Panc1 (cell line): ENCODE measurements around the gene NOX3. TPM values are rescaled to one million over a fixed set of nuclear protein-coding genes. Genes with fewer than 3 reads are reported as not detected.

Source experiments
- ATAC-seq: fragments of 200-7000 bp; cut with Tn5 transposase; 2 replicates; pipeline ENCODE4 v1.9.1; 2020; ENCODE audit warnings: mild to moderate bottlenecking, moderate library complexity
- BruUV-seq: library from RNA; stranded (reverse); fragments of 400-500 nt; replicated peaks from 2 replicates; lab custom pipeline; 2021; lab: Mats Ljungman, UMichigan
- CTCF ChIA-PET: fragments of 300-600 bp; sonication (Branson Sonifier 250); formaldehyde crosslinking; loops from one replicate; lab custom pipeline; 2022; ENCODE audit warnings: antibody characterized with exemption; lab: Charles Lee
- POLR2A ChIA-PET: fragments of 300-600 bp; sonication (Branson Sonifier 250); formaldehyde crosslinking; loops from one replicate; lab custom pipeline; 2022; ENCODE audit warnings: antibody characterized with exemption; lab: Charles Lee
- DNase-seq: peaks from one replicate; pipeline ENCODE4 v3.0.0-alpha.2; 2010; ENCODE audit warnings: low read depth, low spot score
- H3K27ac ChIP-seq: 2 replicates; pipeline ENCODE4 v1.5.1; 2011; ENCODE audit warnings: mild to moderate bottlenecking, low read length, inconsistent platforms
- H3K27me3 ChIP-seq: fragments of 200-500 bp; sonication (Bioruptor generic); 2 replicates; pipeline ENCODE4 v1.6.0; 2014; ENCODE audit warnings: low read length, inconsistent platforms; ENCODE audit not compliant: control insufficient read depth, insufficient read depth
- H3K36me3 ChIP-seq: fragments of 200-500 bp; sonication (Bioruptor generic); 2 replicates; pipeline ENCODE4 v1.5.1; 2014; ENCODE audit warnings: inconsistent platforms, mild to moderate bottlenecking, low read length, moderate library complexity; ENCODE audit not compliant: control insufficient read depth, insufficient read depth
- H3K4me1 ChIP-seq: 2 replicates; pipeline ENCODE4 v1.5.1; 2011; ENCODE audit warnings: inconsistent platforms, mild to moderate bottlenecking, low read length, moderate library complexity; ENCODE audit not compliant: control insufficient read depth, insufficient read depth
- H3K4me3 ChIP-seq, 2 experiments: 2 replicates each; pipeline ENCODE4 v1.5.1; 2011 to 2012; ENCODE audit warnings: low read depth in 2 of 2, low read length in 2 of 2, mild to moderate bottlenecking in 2 of 2, inconsistent platforms in 1 of 2, moderate library complexity in 1 of 2
- H3K9me3 ChIP-seq: fragments of 200-500 bp; sonication (Bioruptor generic); 2 replicates; pipeline ENCODE4 v1.5.1; 2014; ENCODE audit warnings: low read depth, mild to moderate bottlenecking, inconsistent platforms, low read length, moderate library complexity; ENCODE audit not compliant: control insufficient read depth, insufficient read depth
- POLR2AphosphoS5 ChIP-seq: IDR thresholded peaks from 2 replicates; pipeline ENCODE4 v1.6.1; 2012; ENCODE audit warnings: mild to moderate bottlenecking, low read depth, low read length, moderate library complexity
- SIN3A ChIP-seq: IDR thresholded peaks from 2 replicates; pipeline ENCODE4 v1.6.1; 2012; ENCODE audit warnings: low read depth, mild to moderate bottlenecking, low read length, moderate library complexity, borderline replicate concordance; ENCODE audit not compliant: insufficient read depth
- TCF7L2 ChIP-seq: IDR thresholded peaks from 2 replicates; pipeline ENCODE4 v1.6.1; 2011; ENCODE audit warnings: mild to moderate bottlenecking, low read depth, low read length, inconsistent platforms
- in situ Hi-C: cut with HindIII; loops from 2 replicates; pipeline ENCODE4 v1.10.0; 2016; ENCODE audit warnings: low sequenced_read_pairs, low pct_unique_long_range_greater_than_20kb
- intact Hi-C: fragments of 100-400 bp; cut with micrococcal nuclease; formaldehyde crosslinking; loops from one replicate; pipeline ENCODE4 v1.10.0; 2022; ENCODE audit not compliant: unreplicated experiment
- total RNA-seq: library from RNA; stranded (reverse); gene quantifications from one replicate; pipeline ENCODE4 v1.2.1, GENCODE V29; 2021; ENCODE audit not compliant: unreplicated experiment
- TF ChIP-seq, protein P1 (sequence below): fragments of 450-650 bp; IDR thresholded peaks from 2 replicates; pipeline ENCODE4 v1.5.1; 2017; ENCODE audit warnings: mild to moderate bottlenecking
- TF ChIP-seq, protein P2 (sequence below), 2 experiments: IDR thresholded peaks; 2 replicates each; pipeline ENCODE4 v1.6.1; 2011 to 2012; ENCODE audit warnings: low read depth in 2 of 2, control low read depth in 1 of 2, low read length in 1 of 2, mild to moderate bottlenecking in 1 of 2, moderate library complexity in 1 of 2; ENCODE audit not compliant: insufficient read depth in 1 of 2

NOX3 gene
- total RNA-seq, 1 experiment from 2014 or later: not detected

GRCh38 chr6:155495011-155495768 lies 39.6 kb upstream of the NOX3 start:
- H3K27ac ChIP-seq: no peak overlapping the region
- intact Hi-C loops: no loop called here
- no peaks in the 10 kb centered on the region for H3K27me3 ChIP-seq
- H3K4me1 ChIP-seq: peaks cover 5% of the 10 kb centered on the region; the same call in 1 of the 2 replicates
- no peaks in the 10 kb centered on the region for H3K36me3 ChIP-seq
- peaks cover 12% of the 10 kb centered on the region; the same call in 1 of the 2 replicates for H3K9me3 ChIP-seq
- BruUV-seq: no TSS peak
- ChIA-PET POLR2A (interaction anchor here (0.6 kb wide), 1 partner anchor 47 kb away, joined by 3 read pairs; no protein-coding TSS in a partner anchor), CTCF (no interaction called here)
- ATAC-seq (no peak), DNase-seq (no peak)
- H3K4me3 ChIP-seq: no peak overlapping the region
- in situ Hi-C loops: no loop called here
- no peak for TF ChIP-seq POLR2AphosphoS5
- TF ChIP-seq, protein P1, sequence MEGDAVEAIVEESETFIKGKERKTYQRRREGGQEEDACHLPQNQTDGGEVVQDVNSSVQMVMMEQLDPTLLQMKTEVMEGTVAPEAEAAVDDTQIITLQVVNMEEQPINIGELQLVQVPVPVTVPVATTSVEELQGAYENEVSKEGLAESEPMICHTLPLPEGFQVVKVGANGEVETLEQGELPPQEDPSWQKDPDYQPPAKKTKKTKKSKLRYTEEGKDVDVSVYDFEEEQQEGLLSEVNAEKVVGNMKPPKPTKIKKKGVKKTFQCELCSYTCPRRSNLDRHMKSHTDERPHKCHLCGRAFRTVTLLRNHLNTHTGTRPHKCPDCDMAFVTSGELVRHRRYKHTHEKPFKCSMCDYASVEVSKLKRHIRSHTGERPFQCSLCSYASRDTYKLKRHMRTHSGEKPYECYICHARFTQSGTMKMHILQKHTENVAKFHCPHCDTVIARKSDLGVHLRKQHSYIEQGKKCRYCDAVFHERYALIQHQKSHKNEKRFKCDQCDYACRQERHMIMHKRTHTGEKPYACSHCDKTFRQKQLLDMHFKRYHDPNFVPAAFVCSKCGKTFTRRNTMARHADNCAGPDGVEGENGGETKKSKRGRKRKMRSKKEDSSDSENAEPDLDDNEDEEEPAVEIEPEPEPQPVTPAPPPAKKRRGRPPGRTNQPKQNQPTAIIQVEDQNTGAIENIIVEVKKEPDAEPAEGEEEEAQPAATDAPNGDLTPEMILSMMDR: peak; percentile 25; the same call in 1 of the 2 replicates
- no peak for TF ChIP-seq TCF7L2

- peak; percentile 98 for ATAC-seq
- intact Hi-C loops: no loop called here
Observed at GRCh38 chr6:155493694-155494143, 38.1 kb upstream of the NOX3 start.

More at GRCh38 chr6:155493694-155494143, 38.1 kb upstream of the NOX3 start:
- H3K9me3 ChIP-seq: peaks cover 12% of the 10 kb centered on the region; the same call in 1 of the 2 replicates
- peaks cover 5% of the 10 kb centered on the region; the same call in 1 of the 2 replicates for H3K4me1 ChIP-seq
- H3K4me3 ChIP-seq: no peak overlapping the region
- no peaks in the 10 kb centered on the region for H3K27me3 ChIP-seq
- in situ Hi-C loops: no loop called here
- peak overlapping the region; percentile 49; the same call in 1 of the 2 replicates for H3K27ac ChIP-seq
- DNase-seq: peak; percentile 89
- TF ChIP-seq, protein P1: no peak
- TF ChIP-seq, protein P2, sequence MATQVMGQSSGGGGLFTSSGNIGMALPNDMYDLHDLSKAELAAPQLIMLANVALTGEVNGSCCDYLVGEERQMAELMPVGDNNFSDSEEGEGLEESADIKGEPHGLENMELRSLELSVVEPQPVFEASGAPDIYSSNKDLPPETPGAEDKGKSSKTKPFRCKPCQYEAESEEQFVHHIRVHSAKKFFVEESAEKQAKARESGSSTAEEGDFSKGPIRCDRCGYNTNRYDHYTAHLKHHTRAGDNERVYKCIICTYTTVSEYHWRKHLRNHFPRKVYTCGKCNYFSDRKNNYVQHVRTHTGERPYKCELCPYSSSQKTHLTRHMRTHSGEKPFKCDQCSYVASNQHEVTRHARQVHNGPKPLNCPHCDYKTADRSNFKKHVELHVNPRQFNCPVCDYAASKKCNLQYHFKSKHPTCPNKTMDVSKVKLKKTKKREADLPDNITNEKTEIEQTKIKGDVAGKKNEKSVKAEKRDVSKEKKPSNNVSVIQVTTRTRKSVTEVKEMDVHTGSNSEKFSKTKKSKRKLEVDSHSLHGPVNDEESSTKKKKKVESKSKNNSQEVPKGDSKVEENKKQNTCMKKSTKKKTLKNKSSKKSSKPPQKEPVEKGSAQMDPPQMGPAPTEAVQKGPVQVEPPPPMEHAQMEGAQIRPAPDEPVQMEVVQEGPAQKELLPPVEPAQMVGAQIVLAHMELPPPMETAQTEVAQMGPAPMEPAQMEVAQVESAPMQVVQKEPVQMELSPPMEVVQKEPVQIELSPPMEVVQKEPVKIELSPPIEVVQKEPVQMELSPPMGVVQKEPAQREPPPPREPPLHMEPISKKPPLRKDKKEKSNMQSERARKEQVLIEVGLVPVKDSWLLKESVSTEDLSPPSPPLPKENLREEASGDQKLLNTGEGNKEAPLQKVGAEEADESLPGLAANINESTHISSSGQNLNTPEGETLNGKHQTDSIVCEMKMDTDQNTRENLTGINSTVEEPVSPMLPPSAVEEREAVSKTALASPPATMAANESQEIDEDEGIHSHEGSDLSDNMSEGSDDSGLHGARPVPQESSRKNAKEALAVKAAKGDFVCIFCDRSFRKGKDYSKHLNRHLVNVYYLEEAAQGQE (IDR thresholded peaks at IDR 0.05; ENCODE audit: insufficient read depth in 1 of 2, low read depth in 2 of 2, low read length in 1 of 2): no peak
- TF ChIP-seq TCF7L2 (no peak), POLR2AphosphoS5 (no peak), SIN3A (no peak)
- BruUV-seq: no TSS peak
- CTCF ChIA-PET: interaction anchor here (0.7 kb wide), 1 partner anchor 1233 kb away, joined by 4 read pairs; no protein-coding TSS in a partner anchor
- H3K36me3 ChIP-seq: no peaks in the 10 kb centered on the region
- POLR2A ChIA-PET: no interaction called here
